ENCODE data around the gene BCAS3.
"Not testable (repeated sequence)": the region's sequence is repeated elsewhere in the genome, so short reads cannot be mapped to it uniquely, and the experiment has no call there.

BCAS3 gene

GRCh38 chr17:60960398-60961065 is 282.9 kb downstream of the BCAS3 start:
- Mint-ChIP-seq H3K4me3 (no peak overlapping the region), H3K27me3 (no peaks in the 10 kb centered on the region), H3K4me1 (ENCODE audit: low read depth) (no peaks in the 10 kb centered on the region), H3K9me3 (peaks cover 12% of the 10 kb centered on the region), H3K27ac (no peak overlapping the region), H3K36me3 (ENCODE audit: low read depth) (peaks cover 19% of the 10 kb centered on the region)

- H3K4me1 Mint-ChIP-seq (ENCODE audit: low read depth) = no peaks in the 10 kb centered on the region
- no peak overlapping the region for H3K4me3 Mint-ChIP-seq
- H3K36me3 Mint-ChIP-seq (ENCODE audit: low read depth) = peaks cover 14% of the 10 kb centered on the region
- H3K27me3 Mint-ChIP-seq = no peaks in the 10 kb centered on the region
- no peak overlapping the region for H3K27ac Mint-ChIP-seq
- H3K9me3 Mint-ChIP-seq = peaks cover 23% of the 10 kb centered on the region
These were observed 286.5 kb downstream of the BCAS3 start for GRCh38 chr17:60964160-60964559.

GRCh38 chr17:60968266-60968665 is 290.6 kb downstream of the BCAS3 start:
- Mint-ChIP-seq H3K27me3 (no peaks in the 10 kb centered on the region), H3K4me3 (no peak overlapping the region), H3K4me1 (ENCODE audit: low read depth) (no peaks in the 10 kb centered on the region), H3K27ac (no peak overlapping the region), H3K36me3 (ENCODE audit: low read depth) (peaks cover 4% of the 10 kb centered on the region), H3K9me3 (peaks cover 21% of the 10 kb centered on the region)

- Mint-ChIP-seq H3K4me3 (no peak overlapping the region), H3K36me3 (ENCODE audit: low read depth) (no peaks in the 10 kb centered on the region), H3K27me3 (no peaks in the 10 kb centered on the region), H3K27ac (no peak overlapping the region), H3K9me3 (peaks cover 17% of the 10 kb centered on the region), H3K4me1 (ENCODE audit: low read depth) (no peaks in the 10 kb centered on the region)
These were observed 291.9 kb downstream of the BCAS3 start for GRCh38 chr17:60969500-60970037.

GRCh38 chr17:60970741-60971140 is 293.1 kb downstream of the BCAS3 start:
- Mint-ChIP-seq H3K4me1 (ENCODE audit: low read depth) (no peaks in the 10 kb centered on the region), H3K36me3 (ENCODE audit: low read depth) (no peaks in the 10 kb centered on the region), H3K4me3 (no peak overlapping the region), H3K27ac (no peak overlapping the region), H3K27me3 (no peaks in the 10 kb centered on the region), H3K9me3 (peaks cover 17% of the 10 kb centered on the region)

GRCh38 chr17:60971515-60972369 is 294.1 kb downstream of the BCAS3 start:
- Mint-ChIP-seq H3K27ac (no peak overlapping the region), H3K9me3 (peaks cover 17% of the 10 kb centered on the region), H3K4me3 (no peak overlapping the region), H3K36me3 (ENCODE audit: low read depth) (no peaks in the 10 kb centered on the region), H3K27me3 (no peaks in the 10 kb centered on the region), H3K4me1 (ENCODE audit: low read depth) (no peaks in the 10 kb centered on the region)

GRCh38 chr17:60976861-60977260 is 299.2 kb downstream of the BCAS3 start:
- H3K36me3 Mint-ChIP-seq (ENCODE audit: low read depth); H3K27me3 Mint-ChIP-seq; H3K4me1 Mint-ChIP-seq (ENCODE audit: low read depth); H3K27ac Mint-ChIP-seq; H3K9me3 Mint-ChIP-seq; H3K4me3 Mint-ChIP-seq: not testable (repeated sequence)

GRCh38 chr17:60989379-60989778 is 311.7 kb downstream of the BCAS3 start:
- Mint-ChIP-seq H3K27ac (no peak overlapping the region), H3K9me3 (no peaks in the 10 kb centered on the region), H3K4me3 (no peak overlapping the region), H3K36me3 (ENCODE audit: low read depth) (peaks cover 5% of the 10 kb centered on the region), H3K4me1 (ENCODE audit: low read depth) (no peaks in the 10 kb centered on the region), H3K27me3 (no peaks in the 10 kb centered on the region)

GRCh38 chr17:60989846-60990245 is 312.2 kb downstream of the BCAS3 start:
- Mint-ChIP-seq H3K4me1 (ENCODE audit: low read depth) (no peaks in the 10 kb centered on the region), H3K27ac (no peak overlapping the region), H3K27me3 (no peaks in the 10 kb centered on the region), H3K9me3 (no peaks in the 10 kb centered on the region), H3K36me3 (ENCODE audit: low read depth) (peaks cover 5% of the 10 kb centered on the region), H3K4me3 (no peak overlapping the region)

- no peak overlapping the region for H3K27ac Mint-ChIP-seq
- no peaks in the 10 kb centered on the region for H3K4me1 Mint-ChIP-seq (ENCODE audit: low read depth)
- H3K27me3 Mint-ChIP-seq = no peaks in the 10 kb centered on the region
- no peak overlapping the region for H3K4me3 Mint-ChIP-seq
- peaks cover 5% of the 10 kb centered on the region for H3K36me3 Mint-ChIP-seq (ENCODE audit: low read depth)
- no peaks in the 10 kb centered on the region for H3K9me3 Mint-ChIP-seq
These were observed 315.8 kb downstream of the BCAS3 start for GRCh38 chr17:60993497-60993896.

- Mint-ChIP-seq H3K4me1 (ENCODE audit: low read depth) (no peaks in the 10 kb centered on the region), H3K27ac (no peak overlapping the region), H3K9me3 (no peaks in the 10 kb centered on the region), H3K36me3 (ENCODE audit: low read depth) (peaks cover 5% of the 10 kb centered on the region), H3K27me3 (no peaks in the 10 kb centered on the region), H3K4me3 (no peak overlapping the region)
These were observed 318.0 kb downstream of the BCAS3 start for GRCh38 chr17:60995680-60996079.

- Mint-ChIP-seq H3K27ac (no peak overlapping the region), H3K27me3 (no peaks in the 10 kb centered on the region), H3K4me1 (ENCODE audit: low read depth) (no peaks in the 10 kb centered on the region), H3K36me3 (ENCODE audit: low read depth) (no peaks in the 10 kb centered on the region), H3K4me3 (no peak overlapping the region), H3K9me3 (peaks cover 3% of the 10 kb centered on the region)
These were observed 323.3 kb downstream of the BCAS3 start for GRCh38 chr17:61000911-61001310.

- no peak overlapping the region for H3K4me3 Mint-ChIP-seq
- H3K27ac Mint-ChIP-seq = no peak overlapping the region
- no peaks in the 10 kb centered on the region for H3K36me3 Mint-ChIP-seq (ENCODE audit: low read depth)
- peaks cover 3% of the 10 kb centered on the region for H3K9me3 Mint-ChIP-seq
- no peaks in the 10 kb centered on the region for H3K4me1 Mint-ChIP-seq (ENCODE audit: low read depth)
- H3K27me3 Mint-ChIP-seq = no peaks in the 10 kb centered on the region
These were observed 324.7 kb downstream of the BCAS3 start for GRCh38 chr17:61002316-61002736.

GRCh38 chr17:61005358-61005757 is 327.7 kb downstream of the BCAS3 start:
- no peaks in the 10 kb centered on the region for H3K36me3 Mint-ChIP-seq (ENCODE audit: low read depth)
- no peaks in the 10 kb centered on the region for H3K4me1 Mint-ChIP-seq (ENCODE audit: low read depth)
- H3K9me3 Mint-ChIP-seq = peaks cover 3% of the 10 kb centered on the region

GRCh38 chr17:61005958-61006357 is 328.3 kb downstream of the BCAS3 start:
- H3K36me3 Mint-ChIP-seq (ENCODE audit: low read depth); H3K4me1 Mint-ChIP-seq (ENCODE audit: low read depth); H3K9me3 Mint-ChIP-seq; H3K4me3 Mint-ChIP-seq; H3K27ac Mint-ChIP-seq; H3K27me3 Mint-ChIP-seq: not testable (repeated sequence)

More at GRCh38 chr17:61005358-61005757, 327.7 kb downstream of the BCAS3 start:
- Mint-ChIP-seq H3K4me3 (no peak overlapping the region), H3K27ac (no peak overlapping the region), H3K27me3 (no peaks in the 10 kb centered on the region)
